ENCODE results near the gene NUP107.

NUP107 gene

DNA sequence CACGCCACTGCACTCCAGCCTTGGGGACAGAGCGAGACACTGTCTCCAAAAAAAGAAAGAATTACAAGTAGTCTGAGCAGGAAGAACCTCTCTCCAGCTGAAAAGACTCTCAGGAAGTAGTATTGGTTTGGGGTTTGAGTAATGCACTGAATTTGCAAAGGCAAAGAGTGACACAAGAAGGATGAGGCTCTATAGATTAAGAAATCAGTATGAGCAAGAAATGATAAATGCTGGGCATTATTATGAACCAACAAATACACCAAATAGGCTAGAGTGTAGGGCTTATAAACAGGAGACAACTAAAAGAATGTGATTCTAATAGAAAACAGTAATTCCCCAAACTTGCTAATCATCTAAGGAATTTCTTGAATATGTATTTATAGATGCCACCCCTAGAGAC, 56.6 kb downstream of the NUP107 start:
- DNase-seq, result no peak

- DNase-seq, result peak; percentile 39
Measured at GRCh38 chr12:68745376-68745903, 58.7 kb downstream of the NUP107 start.

DNA sequence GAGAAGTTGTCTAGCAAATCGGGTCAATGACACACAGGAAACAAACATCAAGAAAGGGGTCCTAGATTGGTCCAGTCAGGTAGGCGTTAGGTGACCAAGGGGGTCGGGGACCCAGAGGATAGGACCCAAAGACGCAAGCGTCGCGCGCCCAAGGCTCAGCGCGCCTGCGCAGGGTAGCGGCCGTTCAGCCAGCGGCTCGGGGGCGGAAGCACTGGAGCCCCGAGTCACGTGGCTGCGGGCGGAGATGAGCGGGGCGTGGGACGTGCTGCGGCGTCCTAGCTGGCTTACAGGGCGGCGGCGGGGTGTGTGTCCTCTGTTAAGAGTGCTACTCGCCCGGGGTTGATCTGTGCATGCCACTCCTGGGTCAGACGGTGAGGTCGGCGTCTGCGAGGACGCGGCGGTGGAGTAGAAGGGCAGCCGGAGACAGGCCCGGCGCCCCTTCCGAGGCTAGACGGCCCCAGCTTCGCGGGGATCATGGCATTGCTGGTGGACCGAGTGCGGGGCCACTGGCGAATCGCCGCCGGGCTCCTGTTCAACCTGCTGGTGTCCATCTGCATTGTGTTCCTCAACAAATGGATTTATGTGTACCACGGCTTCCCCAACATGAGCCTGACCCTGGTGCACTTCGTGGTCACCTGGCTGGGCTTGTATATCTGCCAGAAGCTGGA, 59.3 kb downstream of the NUP107 start, which contains the start of gene SLC35E3:
Gene SLC35E3 (plus strand): TSS at position 273 of the 668 bp plus-strand sequence. CDS start 202 bp downstream, at position 475.
- peak; percentile 98 for DNase-seq

GRCh38 chr12:68746572-68747180, 59.9 kb downstream of the NUP107 start:
- DNase-seq, result peak; percentile 68

DNA sequence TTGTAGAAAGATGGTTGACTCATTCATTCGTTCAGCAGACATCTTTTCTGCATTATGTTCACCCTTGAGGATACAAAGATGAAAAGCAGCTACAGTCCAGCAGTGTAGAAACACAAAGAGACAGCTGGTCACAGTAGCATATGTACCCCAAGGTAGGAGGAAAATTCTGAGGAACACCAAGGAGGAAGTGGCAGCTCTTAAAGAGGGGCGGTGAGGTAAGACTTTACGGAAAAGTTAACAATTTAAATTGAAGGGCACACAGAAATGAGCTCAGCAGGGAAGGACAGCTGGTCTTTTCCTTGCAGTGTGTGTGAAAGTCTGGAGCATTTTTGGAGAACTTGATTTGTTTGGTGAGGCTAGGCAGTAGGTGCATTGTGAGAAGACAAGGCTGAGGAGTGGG, 62.7 kb downstream of the NUP107 start:
- no peak for DNase-seq

GRCh38 chr12:68749861-68750260, 63.1 kb downstream of the NUP107 start:
- no peak for DNase-seq

GRCh38 chr12:68750506-68750905, 63.7 kb downstream of the NUP107 start:
- no peak for DNase-seq

DNA sequence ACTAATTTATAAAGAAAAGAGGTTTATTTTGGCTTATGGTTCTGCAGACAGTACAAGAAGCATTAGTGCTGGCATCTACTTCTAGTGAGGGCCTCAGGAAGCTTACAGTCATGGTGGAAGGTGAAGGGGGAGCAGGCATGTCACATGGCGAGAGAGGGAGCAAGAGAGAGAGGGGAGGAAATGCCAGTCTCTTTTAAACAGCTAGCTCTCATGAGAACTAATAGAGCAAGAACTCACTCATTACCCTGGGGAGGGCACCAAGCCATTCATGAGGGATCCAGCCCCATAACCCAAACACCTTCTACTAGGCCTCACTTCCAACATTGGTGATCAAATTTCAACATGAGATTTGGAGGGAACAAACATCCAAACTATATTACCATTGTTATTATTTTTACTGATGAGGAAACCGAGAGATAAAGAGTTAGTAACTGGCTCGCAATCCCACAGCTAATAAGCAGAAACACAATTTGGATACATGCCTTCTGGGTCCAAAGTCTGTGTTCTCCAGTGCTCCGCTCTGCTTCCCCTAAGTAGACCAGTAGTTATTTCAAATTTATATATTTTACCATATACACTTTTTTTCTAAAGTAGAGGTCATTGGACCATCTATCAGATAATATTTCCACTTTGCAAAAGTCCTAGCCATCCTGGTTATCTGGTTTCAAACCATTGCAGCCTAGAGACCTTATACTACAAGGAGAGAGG, 68.9 kb downstream of the NUP107 start:
- no peak for DNase-seq

- no peak for DNase-seq
Measured at GRCh38 chr12:68759852-68760251, 73.1 kb downstream of the NUP107 start.

DNA sequence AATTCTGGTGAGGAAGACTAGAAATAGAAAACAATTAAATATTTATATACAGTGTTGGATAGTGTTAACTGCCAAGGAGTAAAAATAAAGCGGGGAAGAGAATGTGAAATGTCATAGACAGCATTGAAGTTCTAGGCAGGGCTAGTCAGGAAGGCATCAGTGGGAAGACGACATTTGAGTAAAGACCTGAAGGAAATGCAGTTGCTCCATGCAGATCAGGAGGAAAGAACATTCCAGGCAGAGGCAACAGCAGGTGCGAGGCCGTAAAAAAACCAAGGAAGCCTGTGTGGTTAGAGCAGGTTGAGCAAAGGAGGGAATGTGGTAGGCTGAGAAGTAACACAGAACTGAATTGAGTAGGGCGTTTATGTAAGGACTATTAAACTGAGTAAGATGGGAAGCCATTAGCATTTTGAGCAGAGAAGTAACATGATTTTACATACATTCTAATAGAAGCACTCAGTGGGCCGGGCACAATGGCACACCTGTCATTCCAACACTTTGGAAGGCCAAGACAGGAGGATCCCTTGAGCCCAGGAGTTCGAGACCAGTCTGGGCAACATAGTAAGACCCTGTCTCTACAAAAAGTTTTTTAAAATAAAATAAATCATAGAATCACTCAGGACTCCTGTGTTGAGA, 74.1 kb downstream of the NUP107 start:
- DNase-seq, result no peak

DNA sequence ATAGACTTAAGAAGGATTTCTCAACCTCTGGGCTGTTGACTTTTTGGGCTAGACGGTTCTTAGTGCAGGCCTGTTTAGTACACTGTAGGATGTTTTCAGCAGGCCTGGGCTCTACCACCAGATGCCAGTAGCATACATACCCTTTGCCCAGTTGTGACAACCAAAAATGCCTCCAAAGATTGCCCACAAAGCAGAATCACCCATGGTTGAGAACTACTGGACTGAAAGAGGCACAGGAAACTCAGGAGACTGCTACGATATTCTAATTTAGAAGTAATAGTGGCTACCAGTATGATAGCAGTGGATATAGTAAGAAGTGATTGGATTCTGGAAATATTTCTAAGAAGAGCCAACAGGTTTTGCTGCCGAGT, 74.6 kb downstream of the NUP107 start:
- DNase-seq, result no peak

DNA sequence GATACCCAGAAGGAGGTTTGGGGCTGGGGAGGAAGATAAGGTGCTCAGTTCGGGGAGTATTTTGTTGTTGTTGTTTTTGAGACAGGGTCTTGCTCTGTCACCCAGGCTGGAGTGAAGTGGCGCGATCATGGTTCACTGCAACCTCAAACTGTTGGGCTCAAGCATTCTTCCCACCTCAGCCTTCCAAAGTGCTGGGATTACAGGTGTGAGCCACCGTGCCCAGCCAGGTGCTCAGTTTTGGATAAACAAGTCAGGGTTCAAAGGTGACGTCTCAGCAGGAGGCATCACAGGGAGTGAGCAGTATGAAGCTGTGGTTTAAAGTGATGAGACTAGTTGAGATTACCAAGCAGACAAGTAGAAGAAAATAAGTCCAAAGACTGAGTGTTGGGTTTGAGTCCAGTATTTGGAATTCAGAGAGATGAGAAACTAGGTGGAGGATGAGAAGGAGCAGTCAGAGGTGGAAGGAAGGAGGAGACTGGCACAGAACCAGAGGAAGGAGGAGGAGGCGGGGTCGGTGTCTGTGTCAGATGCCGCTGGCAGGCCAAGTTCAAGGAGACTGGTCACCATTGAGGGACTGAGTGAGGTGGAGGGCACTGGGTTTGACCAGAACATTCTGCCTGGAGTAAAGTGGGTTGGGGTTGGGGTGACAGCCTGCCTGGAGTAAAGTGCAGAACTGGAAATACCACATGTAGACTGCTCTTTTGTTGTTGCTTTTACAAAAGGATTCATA, 75.3 kb downstream of the NUP107 start:
- DNase-seq, result no peak

DNA sequence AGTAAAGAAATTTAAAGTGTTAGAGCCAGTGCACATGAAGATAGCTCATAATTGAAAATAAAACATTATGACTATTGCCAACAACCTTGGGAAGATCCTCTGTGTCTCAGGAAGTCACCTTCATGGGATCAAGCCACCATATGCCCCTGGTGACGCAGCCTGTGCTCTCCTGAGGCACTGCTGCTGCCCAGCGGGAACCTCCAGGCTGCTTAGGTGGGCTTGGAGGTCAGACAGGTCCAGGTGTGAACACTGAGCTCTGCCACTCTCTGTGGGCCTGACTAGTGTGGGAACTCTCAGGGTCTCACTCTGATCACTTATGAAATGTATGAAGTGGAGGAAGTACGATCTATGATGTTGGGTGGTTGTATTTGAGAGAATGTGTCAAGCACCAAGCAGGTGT, 75.9 kb downstream of the NUP107 start:
- no peak for DNase-seq

DNA sequence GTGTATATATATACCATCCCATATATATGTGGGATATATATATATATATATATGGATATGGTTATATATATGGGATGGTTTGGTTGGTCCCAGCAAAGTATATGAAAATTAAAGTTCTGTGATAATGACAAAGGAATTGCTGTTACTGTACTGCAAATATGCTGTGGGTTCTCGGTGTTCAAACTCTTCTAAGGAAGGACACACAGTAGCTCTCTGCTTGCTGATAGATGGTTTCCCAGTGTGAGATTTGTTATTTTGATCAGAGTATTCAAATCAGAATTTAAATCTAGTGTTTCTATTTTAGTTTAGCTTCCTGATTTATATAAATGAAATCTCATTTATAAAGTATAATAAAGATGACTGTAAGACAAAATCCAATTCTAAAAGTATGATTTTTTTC, 78.9 kb downstream of the NUP107 start:
- no peak for DNase-seq

DNA sequence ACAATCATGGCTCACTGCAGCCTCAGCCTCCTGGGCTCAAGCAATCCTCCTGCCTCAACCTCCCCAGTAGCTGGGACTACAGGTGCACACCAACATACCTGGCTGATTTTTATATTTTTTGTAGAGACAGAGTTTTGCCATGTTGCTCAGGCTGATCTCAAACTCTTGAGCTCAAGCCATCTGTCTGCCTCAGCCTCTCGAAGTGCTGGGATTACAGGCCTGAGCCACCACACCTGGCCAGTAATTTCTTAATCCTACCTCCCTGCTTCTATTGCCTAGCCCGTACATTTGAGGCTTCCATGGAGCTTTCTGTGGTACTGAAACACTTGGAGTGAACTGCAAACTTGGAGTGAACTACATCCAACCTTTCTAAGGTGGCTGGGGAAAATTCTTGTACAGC, 79.9 kb downstream of the NUP107 start:
- no peak for DNase-seq

- DNase-seq, result no peak
Measured at GRCh38 chr12:68767191-68767590, 80.4 kb downstream of the NUP107 start.

DNA sequence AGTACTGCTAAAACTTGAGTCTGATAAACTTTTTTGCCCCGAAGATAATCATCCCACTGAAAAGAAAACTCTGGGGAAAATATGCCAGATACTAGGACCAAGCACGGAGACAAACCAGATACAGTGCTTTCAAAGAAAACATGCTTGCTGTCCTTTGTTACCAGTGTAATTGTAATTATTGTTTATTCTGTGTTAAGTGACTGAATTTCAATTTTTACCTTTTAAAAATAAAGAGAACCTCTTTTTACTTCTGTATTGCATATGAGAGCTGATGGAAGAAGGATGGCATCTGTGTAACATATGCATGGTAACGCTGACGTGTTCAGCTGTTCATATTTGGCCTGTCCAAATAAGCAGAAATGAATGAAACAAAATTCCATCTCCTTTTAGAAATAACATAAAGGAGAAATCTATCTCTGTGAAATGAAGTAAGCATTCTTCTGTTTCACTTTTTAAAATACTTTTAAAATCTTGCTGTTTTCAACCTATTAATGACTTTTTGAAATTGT, 81.7 kb downstream of the NUP107 start:
- DNase-seq, result no peak

- no peak for DNase-seq
Measured at GRCh38 chr12:68769941-68770340, 83.2 kb downstream of the NUP107 start.

- DNase-seq, result peak; percentile 84
Measured at GRCh38 chr12:68771223-68771925, 84.6 kb downstream of the NUP107 start.

DNA sequence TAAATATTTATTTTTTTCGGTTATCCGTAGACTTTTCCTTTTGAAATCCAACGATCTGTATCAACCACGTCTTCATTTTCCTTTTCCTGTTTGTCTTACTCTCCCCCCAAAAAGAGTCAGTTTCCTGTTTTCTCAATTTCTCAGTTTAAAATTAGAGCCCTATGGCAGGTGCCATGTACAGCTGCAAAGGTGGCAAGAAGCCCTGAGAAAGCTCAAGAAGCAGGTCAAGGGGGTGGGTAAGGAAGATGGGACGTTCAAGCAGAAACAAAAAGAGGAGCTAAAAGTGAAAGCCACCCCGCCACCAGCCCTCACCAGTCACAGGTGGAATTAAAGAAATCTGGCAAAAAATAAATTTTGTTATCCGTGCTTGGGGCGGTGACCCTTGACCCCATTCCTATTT, 85.9 kb downstream of the NUP107 start:
- no peak for DNase-seq

GRCh38 chr12:68773582-68773981, 86.8 kb downstream of the NUP107 start:
- no peak for DNase-seq

DNA sequence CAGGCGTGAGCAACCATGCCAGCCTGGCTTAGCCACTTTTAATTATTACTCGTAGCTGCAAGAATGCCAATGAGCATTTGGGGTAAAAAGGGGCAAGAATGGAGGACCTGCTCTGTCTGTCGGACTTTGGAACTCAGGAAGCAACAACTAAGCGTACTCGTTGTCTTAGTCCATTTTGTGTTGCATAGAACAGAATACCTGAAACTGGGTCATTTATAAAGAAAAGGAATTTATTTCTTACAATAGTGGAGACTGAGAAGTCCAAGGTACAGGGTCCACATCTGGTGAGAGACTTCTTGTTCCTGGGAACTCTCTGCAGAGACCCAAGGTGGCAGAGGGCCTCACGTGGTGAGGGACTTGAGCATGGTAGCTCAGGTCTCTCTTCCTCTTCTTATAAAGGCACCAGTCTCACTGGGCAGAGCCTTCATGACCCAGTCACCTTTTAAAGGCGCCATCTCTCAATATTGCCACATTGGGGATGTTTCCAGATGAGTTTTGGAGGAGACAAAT, 88.4 kb downstream of the NUP107 start:
- DNase-seq, result no peak

Data from hematopoietic multipotent progenitor cell treated with erythropoietin and hydrocortisone succinate and interleukin-3 and kit ligand, for 6 days (in vitro differentiated cells).